ENCODE measurements around the gene PRAMEF1.
"Not testable (repeated sequence)": the region's sequence is repeated elsewhere in the genome, so short reads cannot be mapped to it uniquely, and the experiment has no call there.

PRAMEF1 gene

GRCh38 chr1:12784729-12785128 lies 6.5 kb upstream of the PRAMEF1 start:
- H3K4me2 ChIP-seq (ENCODE audit: low read length); H3K9me3 ChIP-seq (ENCODE audit: control insufficient read depth, low read length); H3K79me2 ChIP-seq; H2AFZ ChIP-seq; H3K27me3 ChIP-seq (ENCODE audit: control insufficient read depth, insufficient read depth, low read length); H3K4me3 ChIP-seq (ENCODE audit: low read depth, low read length); H3K4me1 ChIP-seq; H3K9ac ChIP-seq; H3K36me3 ChIP-seq (ENCODE audit: control insufficient read depth, insufficient read depth, low read length); H3K27ac ChIP-seq: not testable (repeated sequence)

GRCh38 chr1:12798911-12799310 lies 7.7 kb downstream of the PRAMEF1 start:
- Histone ChIP-seq H3K36me3 (ENCODE audit: control insufficient read depth, insufficient read depth, low read length) (no peaks in the 10 kb centered on the region), H2AFZ (no peak overlapping the region), H3K4me1 (no peaks in the 10 kb centered on the region), H3K9ac (no peak overlapping the region), H3K79me2 (no peaks in the 10 kb centered on the region), H3K27me3 (ENCODE audit: control insufficient read depth, insufficient read depth, low read length) (no peaks in the 10 kb centered on the region), H3K27ac (no peak overlapping the region), H3K9me3 (ENCODE audit: control insufficient read depth, low read length) (no peaks in the 10 kb centered on the region), H3K4me2 (ENCODE audit: low read length) (no peak overlapping the region), H3K4me3 (ENCODE audit: low read depth, low read length) (no peak overlapping the region)
- no peak for TF ChIP-seq CTCF (IDR thresholded peaks at IDR 0.05)

GRCh38 chr1:12799730-12800129 lies 8.5 kb downstream of the PRAMEF1 start:
- no peak overlapping the region for H3K4me2 ChIP-seq (ENCODE audit: low read length)
- H3K27me3 ChIP-seq (ENCODE audit: control insufficient read depth, insufficient read depth, low read length), result no peaks in the 10 kb centered on the region
- no peak overlapping the region for H3K4me3 ChIP-seq (ENCODE audit: low read depth, low read length)
- H3K9me3 ChIP-seq (ENCODE audit: control insufficient read depth, low read length), result no peaks in the 10 kb centered on the region
- no peaks in the 10 kb centered on the region for H3K36me3 ChIP-seq (ENCODE audit: control insufficient read depth, insufficient read depth, low read length)
- no peaks in the 10 kb centered on the region for H3K79me2 ChIP-seq
- no peak for TF ChIP-seq CTCF (IDR thresholded peaks at IDR 0.05)
- no peak overlapping the region for H2AFZ ChIP-seq
- H3K4me1 ChIP-seq, result no peaks in the 10 kb centered on the region
- no peak overlapping the region for H3K27ac ChIP-seq
- no peak overlapping the region for H3K9ac ChIP-seq

GRCh38 chr1:12809933-12810332 lies 18.7 kb downstream of the PRAMEF1 start:
- no peak for TF ChIP-seq CTCF (IDR thresholded peaks at IDR 0.05)
- Histone ChIP-seq H3K36me3 (ENCODE audit: control insufficient read depth, insufficient read depth, low read length) (no peaks in the 10 kb centered on the region), H3K27ac (no peak overlapping the region), H3K4me3 (ENCODE audit: low read depth, low read length) (no peak overlapping the region), H2AFZ (no peak overlapping the region), H3K9me3 (ENCODE audit: control insufficient read depth, low read length) (no peaks in the 10 kb centered on the region), H3K4me1 (no peaks in the 10 kb centered on the region), H3K4me2 (ENCODE audit: low read length) (no peak overlapping the region), H3K79me2 (no peaks in the 10 kb centered on the region), H3K9ac (no peak overlapping the region), H3K27me3 (ENCODE audit: control insufficient read depth, insufficient read depth, low read length) (no peaks in the 10 kb centered on the region)

- no peak for TF ChIP-seq CTCF (IDR thresholded peaks at IDR 0.05)
- H3K36me3 ChIP-seq (ENCODE audit: control insufficient read depth, insufficient read depth, low read length), result no peaks in the 10 kb centered on the region
- H2AFZ ChIP-seq, result no peak overlapping the region
- no peaks in the 10 kb centered on the region for H3K27me3 ChIP-seq (ENCODE audit: control insufficient read depth, insufficient read depth, low read length)
- no peak overlapping the region for H3K9ac ChIP-seq
- no peak overlapping the region for H3K4me2 ChIP-seq (ENCODE audit: low read length)
- H3K9me3 ChIP-seq (ENCODE audit: control insufficient read depth, low read length), result no peaks in the 10 kb centered on the region
- H3K27ac ChIP-seq, result no peak overlapping the region
- no peak overlapping the region for H3K4me3 ChIP-seq (ENCODE audit: low read depth, low read length)
- H3K4me1 ChIP-seq, result no peaks in the 10 kb centered on the region
- no peaks in the 10 kb centered on the region for H3K79me2 ChIP-seq
Observed at GRCh38 chr1:12810691-12811408, 19.7 kb downstream of the PRAMEF1 start.

Measured in parathyroid adenoma (tissue), 2 donors.